Nephron (organoid): Measurements from ENCODE around the gene LKAAEAR1.
"Not testable (repeated sequence)": the region's sequence is repeated elsewhere in the genome, so short reads cannot be mapped to it uniquely, and the experiment has no call there.

ENCODE experiments used
- H3K27ac Mint-ChIP-seq, 3 experiments: 2 replicates each; pipeline ENCODE4 v1.8.0; 2020; ENCODE audit warnings: mixed read lengths in 3 of 3, mild to moderate bottlenecking in 2 of 3, moderate library complexity in 1 of 3
- H3K27me3 Mint-ChIP-seq: 2 replicates; pipeline ENCODE4 v1.8.0; 2021; ENCODE audit warnings: low read depth, mild to moderate bottlenecking, moderate library complexity, mixed read lengths
- H3K36me3 Mint-ChIP-seq: 2 replicates; pipeline ENCODE4 v1.8.0; 2020; ENCODE audit warnings: low read depth, mixed read lengths
- H3K4me1 Mint-ChIP-seq: 2 replicates; pipeline ENCODE4 v1.8.0; 2020; ENCODE audit warnings: mixed read lengths
- H3K4me3 Mint-ChIP-seq, 3 experiments: 2 replicates each; pipeline ENCODE4 v1.8.0; 2020; ENCODE audit warnings: mild to moderate bottlenecking in 3 of 3, mixed read lengths in 3 of 3, moderate library complexity in 2 of 3
- H3K9me3 Mint-ChIP-seq: 2 replicates; pipeline ENCODE4 v1.8.0; 2020; ENCODE audit warnings: mixed read lengths
- CTCF ChIP-seq, 3 experiments: fragments of 200-600 bp; sonication (generic); IDR thresholded peaks; one replicate each; pipeline ENCODE4 v1.5.0; 2021; ENCODE audit warnings: antibody characterized with exemption in 3 of 3; ENCODE audit not compliant: unreplicated experiment in 3 of 3

Gene LKAAEAR1

GRCh38 chr20:64092258-64093012, 8.2 kb upstream of the LKAAEAR1 start:
- peak overlapping the region in 1 of 3 experiments; percentile 28 for H3K4me3 Mint-ChIP-seq
- peaks cover 40% of the 10 kb centered on the region for H3K27me3 Mint-ChIP-seq
- peaks cover 13% of the 10 kb centered on the region for H3K9me3 Mint-ChIP-seq
- H3K27ac Mint-ChIP-seq = no peak overlapping the region
- no peaks in the 10 kb centered on the region for H3K4me1 Mint-ChIP-seq
- H3K36me3 Mint-ChIP-seq = peaks cover 5% of the 10 kb centered on the region
- no peak for TF ChIP-seq CTCF (IDR thresholded peaks at IDR 0.05; ENCODE audit: unreplicated experiment in 3 of 3)

GRCh38 chr20:64091770-64092169, 7.6 kb upstream of the LKAAEAR1 start:
- no peaks in the 10 kb centered on the region for H3K4me1 Mint-ChIP-seq
- no peak overlapping the region for H3K27ac Mint-ChIP-seq
- peaks cover 11% of the 10 kb centered on the region for H3K9me3 Mint-ChIP-seq
- peaks cover 39% of the 10 kb centered on the region for H3K27me3 Mint-ChIP-seq
- no peak overlapping the region for H3K4me3 Mint-ChIP-seq
- TF ChIP-seq CTCF (IDR thresholded peaks at IDR 0.05; ENCODE audit: unreplicated experiment in 3 of 3) = no peak
- peaks cover 2% of the 10 kb centered on the region for H3K36me3 Mint-ChIP-seq

- no peaks in the 10 kb centered on the region for H3K4me1 Mint-ChIP-seq
- no peak overlapping the region for H3K27ac Mint-ChIP-seq
- H3K4me3 Mint-ChIP-seq = no peak overlapping the region
- peaks cover 41% of the 10 kb centered on the region for H3K27me3 Mint-ChIP-seq
- H3K36me3 Mint-ChIP-seq = no peaks in the 10 kb centered on the region
- H3K9me3 Mint-ChIP-seq = peaks cover 10% of the 10 kb centered on the region
- no peak for TF ChIP-seq CTCF (IDR thresholded peaks at IDR 0.05; ENCODE audit: unreplicated experiment in 3 of 3)
These were observed 7.1 kb upstream of the LKAAEAR1 start for GRCh38 chr20:64091340-64091739.

- H3K4me3 Mint-ChIP-seq = no peak overlapping the region
- no peak overlapping the region for H3K27ac Mint-ChIP-seq
- H3K4me1 Mint-ChIP-seq = peaks cover 4% of the 10 kb centered on the region
- TF ChIP-seq CTCF (IDR thresholded peaks at IDR 0.05; ENCODE audit: unreplicated experiment in 3 of 3) = no peak
- peaks cover 53% of the 10 kb centered on the region for H3K27me3 Mint-ChIP-seq
- H3K36me3 Mint-ChIP-seq = no peaks in the 10 kb centered on the region
- H3K9me3 Mint-ChIP-seq = peaks cover 10% of the 10 kb centered on the region
These were observed 6.0 kb upstream of the LKAAEAR1 start for GRCh38 chr20:64090165-64090564.

- H3K9me3 Mint-ChIP-seq, H3K27ac Mint-ChIP-seq, H3K36me3 Mint-ChIP-seq, H3K4me1 Mint-ChIP-seq, H3K4me3 Mint-ChIP-seq: not testable (repeated sequence)
- peaks cover 64% of the 10 kb centered on the region for H3K27me3 Mint-ChIP-seq
These were observed 4.4 kb upstream of the LKAAEAR1 start for GRCh38 chr20:64088586-64088985.

- not testable (repeated sequence) for H3K36me3 Mint-ChIP-seq, H3K9me3 Mint-ChIP-seq, H3K27ac Mint-ChIP-seq, H3K4me1 Mint-ChIP-seq, H3K4me3 Mint-ChIP-seq
- peaks cover 71% of the 10 kb centered on the region for H3K27me3 Mint-ChIP-seq
These were observed 3.1 kb upstream of the LKAAEAR1 start for GRCh38 chr20:64087226-64087825.

GRCh38 chr20:64086801-64087200, 2.6 kb upstream of the LKAAEAR1 start:
- no peaks in the 10 kb centered on the region for H3K36me3 Mint-ChIP-seq
- H3K27ac Mint-ChIP-seq = no peak overlapping the region
- TF ChIP-seq CTCF (IDR thresholded peaks at IDR 0.05; ENCODE audit: unreplicated experiment in 3 of 3) = no peak
- H3K27me3 Mint-ChIP-seq = peaks cover 73% of the 10 kb centered on the region
- peaks cover 12% of the 10 kb centered on the region for H3K4me1 Mint-ChIP-seq
- peaks cover 10% of the 10 kb centered on the region for H3K9me3 Mint-ChIP-seq
- no peak overlapping the region for H3K4me3 Mint-ChIP-seq
